SK-N-SH (cell line): ENCODE results near the gene KCNA1.

Experiments
- MAX ChIP-seq: IDR thresholded peaks from 2 replicates; pipeline ENCODE4 v1.4.0; 2012; ENCODE audit warnings: low read depth
- RCOR1 ChIP-seq: fragments of 150-350 bp; IDR thresholded peaks from 2 replicates; pipeline ENCODE4 v1.6.1; 2017; ENCODE audit warnings: antibody characterized with exemption, low read length
- TF ChIP-seq, protein P1 (sequence below): IDR thresholded peaks from 2 replicates; pipeline ENCODE4 v1.4.0; 2012; ENCODE audit warnings: low read depth, borderline replicate concordance

DNA sequence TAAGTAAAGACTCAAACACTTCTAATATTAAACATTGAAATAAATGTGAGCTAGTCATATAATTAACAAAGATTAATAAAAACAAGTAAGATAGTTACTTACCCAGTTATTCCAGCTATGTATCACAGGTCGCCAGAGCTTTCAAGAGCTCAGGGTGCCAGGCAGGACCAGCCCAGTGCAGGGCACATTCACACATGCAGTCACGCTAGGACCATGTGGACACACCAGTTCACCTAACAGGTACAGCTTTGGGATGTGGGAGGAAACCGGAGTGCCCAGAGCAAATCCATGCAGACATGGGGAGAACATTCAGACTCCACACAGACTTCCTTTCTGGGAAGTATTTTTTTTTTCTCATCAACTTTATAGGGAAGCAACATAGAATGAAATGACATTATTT lies 39.3 kb upstream of the KCNA1 start:
- TF ChIP-seq MAX (no peak), RCOR1 (no peak)
- TF ChIP-seq, protein P1, sequence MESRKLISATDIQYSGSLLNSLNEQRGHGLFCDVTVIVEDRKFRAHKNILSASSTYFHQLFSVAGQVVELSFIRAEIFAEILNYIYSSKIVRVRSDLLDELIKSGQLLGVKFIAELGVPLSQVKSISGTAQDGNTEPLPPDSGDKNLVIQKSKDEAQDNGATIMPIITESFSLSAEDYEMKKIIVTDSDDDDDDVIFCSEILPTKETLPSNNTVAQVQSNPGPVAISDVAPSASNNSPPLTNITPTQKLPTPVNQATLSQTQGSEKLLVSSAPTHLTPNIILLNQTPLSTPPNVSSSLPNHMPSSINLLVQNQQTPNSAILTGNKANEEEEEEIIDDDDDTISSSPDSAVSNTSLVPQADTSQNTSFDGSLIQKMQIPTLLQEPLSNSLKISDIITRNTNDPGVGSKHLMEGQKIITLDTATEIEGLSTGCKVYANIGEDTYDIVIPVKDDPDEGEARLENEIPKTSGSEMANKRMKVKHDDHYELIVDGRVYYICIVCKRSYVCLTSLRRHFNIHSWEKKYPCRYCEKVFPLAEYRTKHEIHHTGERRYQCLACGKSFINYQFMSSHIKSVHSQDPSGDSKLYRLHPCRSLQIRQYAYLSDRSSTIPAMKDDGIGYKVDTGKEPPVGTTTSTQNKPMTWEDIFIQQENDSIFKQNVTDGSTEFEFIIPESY: no peak
